ENCODE measurements around the gene PTPN18.

Gene PTPN18

GRCh38 chr2:130337735-130338325 is 18.0 kb upstream of the PTPN18 start:
- TF ChIP-seq SPI1 (IDR thresholded peaks at IDR 0.05; ENCODE audit: low read depth, low read length) (no peak), POLR2AphosphoS5 (IDR thresholded peaks at IDR 0.05; ENCODE audit: low read depth, low read length) (no peak), POLR2A (IDR thresholded peaks at IDR 0.05; ENCODE audit: low read depth, low read length) (no peak), POU2F2 (IDR thresholded peaks at IDR 0.05; ENCODE audit: low read depth, low read length) (no peak), PAX5 (IDR thresholded peaks at IDR 0.05; ENCODE audit: insufficient read depth, low read length, severe bottlenecking) (no peak), TAF1 (IDR thresholded peaks at IDR 0.05; ENCODE audit: low read depth, low read length) (no peak)
- no peak for FAIRE-seq
- DNase-seq (ENCODE audit: insufficient read length, low spot score): no peak

- FAIRE-seq: no peak
- TF ChIP-seq SPI1 (IDR thresholded peaks at IDR 0.05; ENCODE audit: low read depth, low read length): no peak
- TF ChIP-seq POLR2A (IDR thresholded peaks at IDR 0.05; ENCODE audit: low read depth, low read length): no peak
These were observed 17.0 kb upstream of the PTPN18 start for GRCh38 chr2:130338793-130339345.

DNA sequence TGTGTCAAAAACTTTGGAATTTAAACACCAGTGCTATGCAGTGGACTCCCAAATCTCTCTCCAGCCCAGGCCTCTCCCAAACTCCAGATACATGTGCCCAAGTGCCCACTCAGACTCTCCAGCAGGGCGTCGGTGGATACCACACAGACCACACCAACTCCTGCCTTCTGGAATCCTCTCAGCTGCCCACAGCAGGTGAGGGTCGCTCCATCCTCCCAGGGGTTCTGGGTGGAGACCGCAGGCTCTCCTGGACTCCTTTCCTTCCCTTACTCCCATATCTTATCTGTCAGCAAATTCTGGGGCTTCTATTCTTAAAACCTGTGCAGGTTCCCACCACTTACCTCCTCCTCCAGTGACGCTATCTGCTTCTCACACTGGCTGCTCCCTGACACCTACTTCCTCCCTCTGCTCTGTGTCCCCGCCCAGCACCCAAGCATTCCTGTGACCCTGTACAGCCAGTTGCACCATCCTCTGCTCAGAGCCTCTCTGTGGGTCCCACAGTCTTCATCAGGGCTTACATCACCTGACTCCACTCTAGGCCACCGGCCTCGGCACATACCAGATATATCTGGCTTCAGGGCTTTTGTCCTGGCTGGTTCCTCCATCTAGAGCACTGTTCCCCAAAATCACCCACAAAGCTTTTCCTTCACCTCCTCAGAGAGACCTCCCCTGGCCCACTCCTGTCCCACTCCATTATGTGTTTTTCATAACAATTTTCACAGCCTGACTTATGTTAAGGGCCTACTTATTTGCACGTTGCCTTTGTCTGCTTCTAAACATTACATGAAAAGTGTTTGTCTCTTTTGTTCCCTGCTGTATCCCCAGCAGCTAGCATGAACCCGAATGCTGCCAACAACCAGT is 15.7 kb upstream of the PTPN18 start:
- no peak for FAIRE-seq
- DNase-seq (ENCODE audit: insufficient read length, low spot score): no peak
- TF ChIP-seq POU2F2 (IDR thresholded peaks at IDR 0.05; ENCODE audit: low read depth, low read length) (no peak), SPI1 (IDR thresholded peaks at IDR 0.05; ENCODE audit: low read depth, low read length) (no peak), TAF1 (IDR thresholded peaks at IDR 0.05; ENCODE audit: low read depth, low read length) (no peak), PAX5 (IDR thresholded peaks at IDR 0.05; ENCODE audit: insufficient read depth, low read length, severe bottlenecking) (no peak), POLR2AphosphoS5 (IDR thresholded peaks at IDR 0.05; ENCODE audit: low read depth, low read length) (no peak), POLR2A (IDR thresholded peaks at IDR 0.05; ENCODE audit: low read depth, low read length) (no peak)

More at GRCh38 chr2:130338793-130339345, 17.0 kb upstream of the PTPN18 start:
- no peak for DNase-seq (ENCODE audit: insufficient read length, low spot score)

GRCh38 chr2:130341562-130342019 is 14.3 kb upstream of the PTPN18 start:
- FAIRE-seq: no peak
- DNase-seq (ENCODE audit: insufficient read length, low spot score): no peak
- TF ChIP-seq POLR2A (IDR thresholded peaks at IDR 0.05; ENCODE audit: low read depth, low read length): no peak
- no peak for TF ChIP-seq POU2F2 (IDR thresholded peaks at IDR 0.05; ENCODE audit: low read depth, low read length)
- no peak for TF ChIP-seq PAX5 (IDR thresholded peaks at IDR 0.05; ENCODE audit: insufficient read depth, low read length, severe bottlenecking)
- TF ChIP-seq TAF1 (IDR thresholded peaks at IDR 0.05; ENCODE audit: low read depth, low read length): no peak
- TF ChIP-seq POLR2AphosphoS5 (IDR thresholded peaks at IDR 0.05; ENCODE audit: low read depth, low read length): no peak
- TF ChIP-seq SPI1 (IDR thresholded peaks at IDR 0.05; ENCODE audit: low read depth, low read length): no peak

- TF ChIP-seq POLR2A (IDR thresholded peaks at IDR 0.05; ENCODE audit: low read depth, low read length): peak; percentile 79
- TF ChIP-seq POLR2AphosphoS5 (IDR thresholded peaks at IDR 0.05; ENCODE audit: low read depth, low read length): peak; percentile 70
- peak; percentile 52; the same call in 1 of the 2 replicates for TF ChIP-seq TAF1 (IDR thresholded peaks at IDR 0.05; ENCODE audit: low read depth, low read length)
- no peak for TF ChIP-seq POU2F2 (IDR thresholded peaks at IDR 0.05; ENCODE audit: low read depth, low read length)
- DNase-seq (ENCODE audit: insufficient read length, low spot score): peak; percentile 92
- peak; percentile 88 for FAIRE-seq
These were observed 13.8 kb upstream of the PTPN18 start for GRCh38 chr2:130342020-130342532.

DNA sequence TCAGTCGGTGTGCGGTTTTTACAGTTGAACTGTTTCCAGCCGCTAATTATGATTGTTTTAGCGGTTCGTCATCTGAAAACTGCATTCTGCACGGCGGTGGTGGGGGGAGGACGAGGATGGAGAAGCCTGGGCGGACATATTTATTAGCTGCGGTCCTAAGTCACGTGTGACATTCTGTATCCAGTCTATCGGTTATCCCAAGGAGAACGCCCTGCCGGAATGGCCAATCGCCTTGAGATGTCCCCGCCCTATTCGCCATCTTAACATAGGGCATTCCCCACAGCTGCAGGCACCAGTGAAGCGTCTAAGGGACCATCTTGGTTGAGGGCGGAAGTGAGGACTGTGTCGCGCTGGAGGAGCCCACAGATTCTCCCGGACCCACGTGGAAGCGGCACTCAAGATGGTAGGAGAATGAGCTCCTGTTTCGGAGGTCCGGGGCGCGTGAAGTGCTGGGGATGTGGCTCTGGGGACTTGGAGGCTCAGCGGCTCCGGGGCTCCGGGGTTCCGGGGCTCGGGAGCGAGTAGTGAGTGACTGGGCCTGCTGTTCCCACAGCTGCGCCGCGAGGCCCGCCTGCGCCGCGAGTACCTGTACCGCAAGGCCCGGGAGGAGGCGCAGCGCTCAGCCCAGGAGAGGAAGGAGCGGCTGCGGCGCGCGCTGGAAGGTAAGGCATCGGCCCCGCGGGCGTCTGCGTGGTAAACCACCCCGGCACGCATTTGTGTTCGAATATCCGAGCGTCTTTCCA is 13.2 kb upstream of the PTPN18 start, which contains the start of gene IMP4:
TSS of gene IMP4 (plus strand) at position 365 of the 743 bp plus-strand sequence. CDS start at position 401, 36 bp downstream.
- FAIRE-seq: peak; percentile 95

DNA sequence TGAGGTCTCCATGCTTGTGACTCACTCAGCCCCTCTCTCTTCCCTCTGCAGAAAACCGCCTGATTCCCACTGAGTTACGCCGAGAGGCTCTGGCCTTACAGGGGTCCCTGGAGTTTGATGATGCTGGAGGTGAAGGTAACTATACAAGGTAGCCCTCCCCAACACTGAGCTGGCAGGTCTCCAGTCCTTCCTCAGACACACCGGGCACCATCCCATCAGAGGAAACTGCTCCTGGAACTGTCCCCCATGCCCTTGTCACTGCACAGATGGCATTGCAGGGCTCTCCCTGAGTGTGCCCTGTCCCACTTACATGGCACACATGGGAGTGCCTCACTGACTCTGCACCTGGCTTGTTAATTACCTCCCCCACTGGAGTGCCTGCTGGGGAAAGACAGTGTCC is 11.3 kb upstream of the PTPN18 start:
- no peak for FAIRE-seq
- TF ChIP-seq PAX5 (IDR thresholded peaks at IDR 0.05; ENCODE audit: insufficient read depth, low read length, severe bottlenecking) (no peak), POLR2A (IDR thresholded peaks at IDR 0.05; ENCODE audit: low read depth, low read length) (no peak), POLR2AphosphoS5 (IDR thresholded peaks at IDR 0.05; ENCODE audit: low read depth, low read length) (no peak), SPI1 (IDR thresholded peaks at IDR 0.05; ENCODE audit: low read depth, low read length) (no peak), TAF1 (IDR thresholded peaks at IDR 0.05; ENCODE audit: low read depth, low read length) (no peak), POU2F2 (IDR thresholded peaks at IDR 0.05; ENCODE audit: low read depth, low read length) (no peak)
- DNase-seq (ENCODE audit: insufficient read length, low spot score): no peak

More for the DNA sequence above, 13.2 kb upstream of the PTPN18 start, which contains the start of gene IMP4:
- TF ChIP-seq POLR2AphosphoS5 (IDR thresholded peaks at IDR 0.05; ENCODE audit: low read depth, low read length) (peak; percentile 55; the same call in 1 of the 2 replicates), TAF1 (IDR thresholded peaks at IDR 0.05; ENCODE audit: low read depth, low read length) (peak; percentile 61; the same call in 1 of the 2 replicates), POU2F2 (IDR thresholded peaks at IDR 0.05; ENCODE audit: low read depth, low read length) (no peak; the same call in 1 of the 2 replicates), POLR2A (IDR thresholded peaks at IDR 0.05; ENCODE audit: low read depth, low read length) (peak; percentile 60), PAX5 (IDR thresholded peaks at IDR 0.05; ENCODE audit: insufficient read depth, low read length, severe bottlenecking) (no peak), SPI1 (IDR thresholded peaks at IDR 0.05; ENCODE audit: low read depth, low read length) (0 out of 2 replicates have a peak, but pooled peaks have one; percentile 1)
- DNase-seq (ENCODE audit: insufficient read length, low spot score): peak; percentile 79

DNA sequence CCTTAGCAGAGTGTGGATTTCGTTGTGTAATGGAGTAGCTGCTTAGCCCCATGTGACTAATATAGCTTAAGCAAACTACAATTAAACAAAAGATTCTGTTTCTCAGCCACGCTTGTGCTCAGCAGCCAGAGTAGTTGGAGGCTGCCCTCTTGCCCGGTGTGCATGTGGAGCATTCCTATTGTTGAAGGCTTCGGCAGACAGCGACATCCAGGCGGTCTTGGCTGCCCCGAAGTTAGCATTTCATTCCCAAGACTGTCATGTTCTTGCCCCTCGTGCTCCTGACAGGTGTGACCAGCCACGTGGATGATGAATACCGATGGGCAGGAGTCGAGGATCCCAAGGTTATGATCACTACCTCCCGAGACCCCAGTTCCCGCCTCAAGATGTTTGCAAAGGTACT is 10.8 kb upstream of the PTPN18 start:
- DNase-seq (ENCODE audit: insufficient read length, low spot score): no peak
- no peak for FAIRE-seq
- no peak for TF ChIP-seq POLR2AphosphoS5 (IDR thresholded peaks at IDR 0.05; ENCODE audit: low read depth, low read length)
- TF ChIP-seq PAX5 (IDR thresholded peaks at IDR 0.05; ENCODE audit: insufficient read depth, low read length, severe bottlenecking): no peak
- no peak for TF ChIP-seq POLR2A (IDR thresholded peaks at IDR 0.05; ENCODE audit: low read depth, low read length)
- TF ChIP-seq POU2F2 (IDR thresholded peaks at IDR 0.05; ENCODE audit: low read depth, low read length): no peak
- no peak for TF ChIP-seq SPI1 (IDR thresholded peaks at IDR 0.05; ENCODE audit: low read depth, low read length)
- TF ChIP-seq TAF1 (IDR thresholded peaks at IDR 0.05; ENCODE audit: low read depth, low read length): no peak
